Measurements from ENCODE around the gene KCNMB1.

- TF ChIP-seq CTCF (conservative IDR thresholded peaks at IDR 0.05; ENCODE audit: low read length) (no peak), EZH2phosphoT487 (IDR thresholded peaks at IDR 0.05; ENCODE audit: borderline replicate concordance, low read depth, low read length) (no peak)
These were observed 27.6 kb downstream of the KCNMB1 start for GRCh38 chr5:170361616-170362015.

Measured in OCI-LY7 (cell line).